Left lung (tissue), 14 donors: ENCODE data around the gene CEACAM21. TPM values are rescaled to one million over a fixed set of nuclear protein-coding genes. Genes with fewer than 3 reads are reported as not detected.

Experiments
- ATAC-seq: fragments of 200-7000 bp; cut with Tn5 transposase; one replicate; pipeline ENCODE4 v1.9.1; 2020; ENCODE audit warnings: moderate library complexity
- DNase-seq, 4 donors: peaks; one replicate each; pipeline ENCODE4 v3.0.0-alpha.2; 2013 to 2020
- H3K27ac ChIP-seq, 2 donors: fragments of 200-600 bp; sonication (generic) in 1 of 2; one replicate each; pipeline versions ENCODE4 v1.5.0 to v1.8.0; 2020 to 2021
- H3K27me3 ChIP-seq, 2 donors: fragments of 200-600 bp; sonication (generic) in 1 of 2; one replicate each; pipeline versions ENCODE4 v1.5.0 to v1.8.0; 2020 to 2021
- H3K36me3 ChIP-seq, 2 donors: fragments of 200-600 bp; sonication (generic) in 1 of 2; one replicate each; pipeline versions ENCODE4 v1.5.0 to v1.8.0; 2020 to 2021
- H3K4me1 ChIP-seq, 2 donors: fragments of 200-600 bp; one replicate each; pipeline ENCODE4 v1.8.0; 2021
- H3K4me3 ChIP-seq, 2 donors: fragments of 200-600 bp; sonication (generic) in 1 of 2; one replicate each; pipeline versions ENCODE4 v1.5.0 to v1.8.0; 2020 to 2021; ENCODE audit warnings: mild to moderate bottlenecking in 1 of 2
- H3K9me3 ChIP-seq, 2 donors: fragments of 200-600 bp; sonication (generic) in 1 of 2; one replicate each; pipeline versions ENCODE4 v1.5.0 to v1.8.0; 2020 to 2021
- intact Hi-C, 2 donors: fragments of 100-400 bp; cut with DNase I; formaldehyde crosslinking; loops; one replicate each; pipeline versions ENCODE4 v1.11.2 to v1.14.2; 2022
- long read RNA-seq, 12 donors: library from polyadenylated mRNA in 2 of 12; unstranded in 2 of 12; transcript quantifications; one replicate each; pipeline ENCODE4 v2.0.0 and lab custom pipeline, GENCODE V29; 2019 to 2026
- polyA plus RNA-seq, 6 donors: library from polyadenylated mRNA; unstranded; fragments of 120-200 nt; gene quantifications; one replicate each; pipeline ENCODE4 v1.2.1, GENCODE V29; 2013; ENCODE audit not compliant: insufficient read length in 6 of 6
- total RNA-seq, 2 donors: library from RNA; stranded (reverse); fragmentation: NEBNext Ultra II Directional; extraction: Animal tissue kit (Norgen Biotek cat#: 25700); gene quantifications; one replicate each; pipeline ENCODE4 v1.2.1, GENCODE V29; 2021
- TF ChIP-seq, protein P1 (sequence below), 2 donors: fragments of 200-600 bp; sonication (generic) in 1 of 2; IDR thresholded peaks; one replicate each; pipeline versions ENCODE4 v1.5.0 to v1.8.0; 2021; ENCODE audit warnings: antibody characterized with exemption in 2 of 2
- donor health status: DM: no; HTN: yes; CAD: no.
- donor health status: DM: no; HTN: no; CAD: no.

Gene CEACAM21
- 1 to 10 TPM; 4.8 to 6.3 TPM for total RNA-seq
- polyA plus RNA-seq: 1 to 10 TPM; 3.9 to 8.9 (median 7.9) TPM
- long read RNA-seq, donor 1: 0 reads
- long read RNA-seq, donor 2: 0 reads
- long read RNA-seq, donor 3: 0 reads
- long read RNA-seq, donor 4, partial matches to known transcripts: 0 of 3 reads
- long read RNA-seq, donor 4, other reads (novel, unspliced or antisense): 2 of 3 reads
- long read RNA-seq, donor 5, partial matches to known transcripts: 0 of 2 reads
- long read RNA-seq, donor 5, other reads (novel, unspliced or antisense): 0 of 2 reads
- long read RNA-seq, donor 6, partial matches to known transcripts: 0 of 3 reads
- long read RNA-seq, donor 6, other reads (novel, unspliced or antisense): 0 of 3 reads
- long read RNA-seq, donor 7: 0 reads
- long read RNA-seq, donor 8: 0 reads
- long read RNA-seq, donor 9: 0 reads
- long read RNA-seq, donor 10, partial matches to known transcripts: 1 of 6 reads
- long read RNA-seq, donor 10, other reads (novel, unspliced or antisense): 5 of 6 reads
- long read RNA-seq, donor 11: 0 reads
- long read RNA-seq, donor 12, partial matches to known transcripts: 8 of 8 reads
- long read RNA-seq, donor 12, other reads (novel, unspliced or antisense): 0 of 8 reads

DNA sequence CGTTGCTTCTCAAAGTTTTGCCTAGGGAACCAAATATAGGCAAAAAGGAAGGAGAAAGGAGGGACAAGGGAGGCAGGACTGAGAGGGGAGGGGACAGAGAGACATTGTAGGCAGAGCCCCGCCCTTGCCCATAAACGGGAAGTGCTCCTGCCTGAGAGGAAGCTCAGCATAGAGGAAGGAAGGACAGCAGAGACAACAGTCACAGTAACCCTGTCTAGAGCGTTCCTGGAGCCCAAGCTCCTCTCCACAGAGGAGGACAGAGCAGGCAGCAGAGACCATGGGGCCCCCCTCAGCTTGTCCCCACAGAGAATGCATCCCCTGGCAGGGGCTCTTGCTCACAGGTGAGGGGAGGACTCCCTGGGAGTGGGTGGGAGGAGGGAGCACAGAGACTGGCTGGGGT is at the start of gene CEACAM21:
CEACAM21 (plus strand) TSS at position 169 of the 400 bp plus-strand sequence; CDS start at position 278, 109 bp downstream.
- ATAC-seq (peak; percentile 96), DNase-seq (peak in 2 of 4 donors; percentile 81 to 88)
- no peaks in the 10 kb centered on the region for H3K27me3 ChIP-seq
- H3K36me3 ChIP-seq: peaks cover 0 to 15% of the 10 kb centered on the region in 2 donors
- intact Hi-C loops: no loop called here
- H3K4me3 ChIP-seq: peak within 1 kb of the TSS in 1 of 2 donors; percentile 28
- H3K9me3 ChIP-seq: peaks cover 0 to 4% of the 10 kb centered on the region in 2 donors
- peaks cover 0 to 35% of the 10 kb centered on the region in 2 donors for H3K4me1 ChIP-seq
- H3K27ac ChIP-seq: peak within 1 kb of the TSS; percentile 44 to 89
- TF ChIP-seq, protein P1, sequence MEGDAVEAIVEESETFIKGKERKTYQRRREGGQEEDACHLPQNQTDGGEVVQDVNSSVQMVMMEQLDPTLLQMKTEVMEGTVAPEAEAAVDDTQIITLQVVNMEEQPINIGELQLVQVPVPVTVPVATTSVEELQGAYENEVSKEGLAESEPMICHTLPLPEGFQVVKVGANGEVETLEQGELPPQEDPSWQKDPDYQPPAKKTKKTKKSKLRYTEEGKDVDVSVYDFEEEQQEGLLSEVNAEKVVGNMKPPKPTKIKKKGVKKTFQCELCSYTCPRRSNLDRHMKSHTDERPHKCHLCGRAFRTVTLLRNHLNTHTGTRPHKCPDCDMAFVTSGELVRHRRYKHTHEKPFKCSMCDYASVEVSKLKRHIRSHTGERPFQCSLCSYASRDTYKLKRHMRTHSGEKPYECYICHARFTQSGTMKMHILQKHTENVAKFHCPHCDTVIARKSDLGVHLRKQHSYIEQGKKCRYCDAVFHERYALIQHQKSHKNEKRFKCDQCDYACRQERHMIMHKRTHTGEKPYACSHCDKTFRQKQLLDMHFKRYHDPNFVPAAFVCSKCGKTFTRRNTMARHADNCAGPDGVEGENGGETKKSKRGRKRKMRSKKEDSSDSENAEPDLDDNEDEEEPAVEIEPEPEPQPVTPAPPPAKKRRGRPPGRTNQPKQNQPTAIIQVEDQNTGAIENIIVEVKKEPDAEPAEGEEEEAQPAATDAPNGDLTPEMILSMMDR (IDR thresholded peaks at IDR 0.05): no peak

DNA sequence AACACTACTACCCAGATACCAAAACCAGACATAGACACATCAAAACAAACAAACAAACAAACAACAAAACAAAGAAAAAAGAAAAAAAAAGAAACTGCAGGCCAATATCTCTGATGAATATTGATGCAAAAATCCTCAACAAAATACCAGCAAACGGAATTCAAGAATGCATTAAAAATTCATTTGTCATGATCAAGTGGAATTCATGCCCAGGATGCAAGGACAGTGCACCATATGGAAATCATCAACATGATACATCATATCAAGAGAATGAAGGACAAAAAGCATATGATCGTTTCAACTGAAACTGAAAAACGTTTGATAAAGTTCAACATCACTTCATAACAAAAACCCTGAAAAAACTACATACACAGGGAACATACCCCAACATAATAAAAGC is 48.9 kb upstream of the CEACAM21 start:
- TF ChIP-seq, protein P1 (IDR thresholded peaks at IDR 0.05): no peak
- ATAC-seq (no peak), DNase-seq (no peak)
- Histone ChIP-seq H3K4me3 (no peak overlapping the region), H3K27ac (no peak overlapping the region), H3K9me3 (peaks cover 0 to 3% of the 10 kb centered on the region in 2 donors), H3K36me3 (no peaks in the 10 kb centered on the region), H3K27me3 (peaks cover 21 to 41% of the 10 kb centered on the region in 2 donors), H3K4me1 (peaks cover 0 to 50% of the 10 kb centered on the region in 2 donors)
- intact Hi-C loops: no loop called here

GRCh38 chr19:41528106-41528505 is 47.9 kb upstream of the CEACAM21 start:
- H3K36me3 ChIP-seq: no peaks in the 10 kb centered on the region
- H3K27me3 ChIP-seq: peaks cover 11 to 31% of the 10 kb centered on the region in 2 donors
- no peak overlapping the region for H3K4me3 ChIP-seq
- peaks cover 0 to 53% of the 10 kb centered on the region in 2 donors for H3K4me1 ChIP-seq
- TF ChIP-seq, protein P1 (IDR thresholded peaks at IDR 0.05): no peak
- no peak overlapping the region for H3K27ac ChIP-seq
- ATAC-seq (no peak), DNase-seq (no peak)
- intact Hi-C loops: no loop called here
- H3K9me3 ChIP-seq: peaks cover 0 to 3% of the 10 kb centered on the region in 2 donors

DNA sequence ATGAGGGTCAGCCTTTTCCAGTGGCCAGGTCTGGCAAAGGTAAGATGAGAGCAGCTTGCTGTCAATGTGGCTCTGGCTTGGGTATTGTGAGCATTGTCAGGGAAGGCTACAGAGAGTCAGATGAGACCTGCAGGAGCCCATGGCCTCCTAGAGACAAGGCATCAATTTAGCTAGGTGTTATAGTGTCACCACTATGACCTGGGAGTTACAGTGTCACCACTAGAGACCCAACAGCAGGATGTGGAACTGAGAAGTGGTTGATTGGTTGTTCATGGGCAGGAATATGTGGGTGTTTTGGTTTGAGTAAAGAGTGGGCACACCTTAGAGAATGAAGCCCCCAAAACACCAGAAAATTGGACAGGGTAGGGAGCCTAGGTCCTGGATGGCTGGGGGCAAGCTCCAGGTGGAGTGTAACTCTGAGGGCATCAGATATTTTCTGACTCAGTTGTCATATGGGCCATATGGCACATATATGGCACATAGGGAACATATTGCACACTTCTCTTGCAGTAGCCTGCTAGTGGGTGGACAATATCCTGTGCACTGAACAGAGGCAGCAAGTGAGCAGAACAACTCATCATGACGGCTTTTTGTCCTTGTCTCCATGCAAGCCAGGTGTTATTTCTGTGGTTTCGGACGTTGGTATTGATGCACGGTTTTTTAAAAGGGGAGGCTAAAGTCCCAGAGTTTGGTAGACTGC is 46.3 kb upstream of the CEACAM21 start:
- intact Hi-C loops: loop anchor here (10.0 kb wide), 2 partner anchors 75 to 85 kb away; partner anchors contain the start of gene ERICH4 (in 1 of the 2)
- peaks cover 5 to 68% of the 10 kb centered on the region in 2 donors for H3K4me1 ChIP-seq
- peaks cover 8 to 16% of the 10 kb centered on the region in 2 donors for H3K27me3 ChIP-seq
- DNase-seq (no peak), ATAC-seq (no peak)
- TF ChIP-seq, protein P1 (IDR thresholded peaks at IDR 0.05): no peak
- H3K27ac ChIP-seq: peak overlapping the region; percentile 86 to 98
- H3K4me3 ChIP-seq: peak overlapping the region in 1 of 2 donors; percentile 27
- H3K9me3 ChIP-seq: peaks cover 0 to 3% of the 10 kb centered on the region in 2 donors
- H3K36me3 ChIP-seq: no peaks in the 10 kb centered on the region
